Peyer's patch (tissue), 4 donors: ENCODE measurements around the gene SKAP1. TPM values are rescaled to one million over a fixed set of nuclear protein-coding genes. Genes with fewer than 3 reads are reported as not detected.

ENCODE experiments used
- DNase-seq, 3 donors: peaks; one replicate each; pipeline ENCODE4 v3.0.0-alpha.2; 2017 to 2019
- H3K27ac ChIP-seq, 4 donors: fragments of 200-600 bp; sonication (generic); one replicate each; pipeline ENCODE4 v1.5.1; 2016 to 2019
- H3K27me3 ChIP-seq, 2 donors: fragments of 200-600 bp; sonication (generic); one replicate each; pipeline ENCODE4 v1.5.1; 2019
- H3K36me3 ChIP-seq, 3 donors: fragments of 200-600 bp; sonication (generic); one replicate each; pipeline ENCODE4 v1.5.1; 2016 to 2019
- H3K4me1 ChIP-seq, 4 donors: fragments of 200-600 bp; sonication (generic); one replicate each; pipeline ENCODE4 v1.5.1; 2016 to 2019
- H3K4me3 ChIP-seq, 4 donors: fragments of 200-600 bp; sonication (generic); 1 replicate in 3 of 4; 2 replicates in 1 of 4; pipeline ENCODE4 v1.5.1; 2016 to 2019; ENCODE audit warnings: mild to moderate bottlenecking in 1 of 4
- H3K9me3 ChIP-seq, 4 donors: fragments of 200-600 bp; sonication (generic); one replicate each; pipeline ENCODE4 v1.5.1; 2016 to 2019; ENCODE audit warnings: mild to moderate bottlenecking in 1 of 4
- CTCF ChIP-seq, 6 experiments: fragments of 450-650 bp in 4 of 6; fragments of 200-600 bp in 2 of 6; sonication (generic) in 1 of 6; IDR thresholded peaks; one replicate each; pipeline ENCODE4 v1.5.1; 2017 to 2019; ENCODE audit warnings: antibody characterized with exemption in 6 of 6, mild to moderate bottlenecking in 3 of 6, moderate library complexity in 1 of 6
- POLR2A ChIP-seq, 2 donors: fragments of 450-650 bp; IDR thresholded peaks; one replicate each; pipeline ENCODE4 v1.5.1; 2017; ENCODE audit warnings: antibody characterized with exemption in 2 of 2, mild to moderate bottlenecking in 2 of 2, moderate library complexity in 2 of 2
- total RNA-seq, 4 donors: library from RNA; depleted of rRNA; stranded (reverse); fragments of >200 nt; gene quantifications; one replicate each; pipeline ENCODE4 v1.1.0, GENCODE V29; 2016

Gene SKAP1
- total RNA-seq, 4 donors from 2014 or later, result 3.1 to 17.3 (median 6.5) TPM

GRCh38 chr17:48129981-48130380 lies 300.0 kb downstream of the SKAP1 start:
- Histone ChIP-seq H3K9me3 (no peaks in the 10 kb centered on the region), H3K4me3 (no peak overlapping the region)
- TF ChIP-seq POLR2A (IDR thresholded peaks at IDR 0.05) (no peak), CTCF (IDR thresholded peaks at IDR 0.05) (no peak)

GRCh38 chr17:48128400-48128799 lies 301.6 kb downstream of the SKAP1 start:
- TF ChIP-seq POLR2A (IDR thresholded peaks at IDR 0.05) (no peak), CTCF (IDR thresholded peaks at IDR 0.05) (no peak)
- H3K4me1 ChIP-seq, result no peaks in the 10 kb centered on the region
- H3K9me3 ChIP-seq, result no peaks in the 10 kb centered on the region
- peak in 1 of 3 donors; percentile 5 for DNase-seq
- peaks cover 0 to 8% (median 0%) of the 10 kb centered on the region in 3 donors for H3K36me3 ChIP-seq
- H3K27ac ChIP-seq, result no peak overlapping the region
- H3K4me3 ChIP-seq, result no peak overlapping the region
- H3K27me3 ChIP-seq, result no peaks in the 10 kb centered on the region

More at GRCh38 chr17:48129981-48130380, 300.0 kb downstream of the SKAP1 start:
- Histone ChIP-seq H3K36me3 (peaks cover 0 to 5% (median 0%) of the 10 kb centered on the region in 3 donors), H3K27ac (no peak overlapping the region), H3K4me1 (no peaks in the 10 kb centered on the region), H3K27me3 (no peaks in the 10 kb centered on the region)
- DNase-seq, result peak in 1 of 3 donors; percentile 10

GRCh38 chr17:48127371-48128051 lies 302.5 kb downstream of the SKAP1 start:
- Histone ChIP-seq H3K4me1 (no peaks in the 10 kb centered on the region), H3K36me3 (peaks cover 0 to 17% (median 0%) of the 10 kb centered on the region in 3 donors), H3K9me3 (no peaks in the 10 kb centered on the region), H3K27ac (no peak overlapping the region), H3K4me3 (no peak overlapping the region), H3K27me3 (no peaks in the 10 kb centered on the region)
- peak in 1 of 3 donors; percentile 46 for DNase-seq
- TF ChIP-seq POLR2A (IDR thresholded peaks at IDR 0.05) (no peak), CTCF (IDR thresholded peaks at IDR 0.05) (no peak)

- H3K36me3 ChIP-seq, result peaks cover 0 to 27% (median 0%) of the 10 kb centered on the region in 3 donors
- H3K4me1 ChIP-seq, result no peaks in the 10 kb centered on the region
Observed at GRCh38 chr17:48126532-48126850, 303.5 kb downstream of the SKAP1 start.

GRCh38 chr17:48125829-48126531 lies 304.0 kb downstream of the SKAP1 start:
- Histone ChIP-seq H3K36me3 (peaks cover 0 to 32% (median 0%) of the 10 kb centered on the region in 3 donors), H3K27ac (no peak overlapping the region), H3K4me1 (no peaks in the 10 kb centered on the region), H3K27me3 (no peaks in the 10 kb centered on the region), H3K4me3 (no peak overlapping the region), H3K9me3 (no peaks in the 10 kb centered on the region)
- peak in 1 of 3 donors; percentile 21 for DNase-seq
- TF ChIP-seq CTCF (IDR thresholded peaks at IDR 0.05), result no peak
- no peak for TF ChIP-seq POLR2A (IDR thresholded peaks at IDR 0.05)

More at GRCh38 chr17:48126532-48126850, 303.5 kb downstream of the SKAP1 start:
- Histone ChIP-seq H3K9me3 (no peaks in the 10 kb centered on the region), H3K27me3 (no peaks in the 10 kb centered on the region), H3K4me3 (no peak overlapping the region), H3K27ac (no peak overlapping the region)
- TF ChIP-seq POLR2A (IDR thresholded peaks at IDR 0.05) (no peak), CTCF (IDR thresholded peaks at IDR 0.05) (no peak)
- peak in 1 of 3 donors; percentile 26 for DNase-seq
